Endothelial cell (in vitro differentiated cells): ENCODE measurements around the gene POR. TPM values are rescaled to one million over a fixed set of nuclear protein-coding genes. Genes with fewer than 3 reads are reported as not detected.

Experiments
- DNase-seq: peaks from one replicate; pipeline ENCODE4 v3.0.0; 2021; ENCODE audit warnings: low spot score
- H3K27ac Mint-ChIP-seq: one replicate; pipeline ENCODE4 v1.8.0; 2021; ENCODE audit warnings: mixed read lengths, inconsistent platforms; ENCODE audit not compliant: unreplicated experiment
- H3K27me3 Mint-ChIP-seq: one replicate; pipeline ENCODE4 v1.8.0; 2021; ENCODE audit warnings: mild to moderate bottlenecking, moderate library complexity, mixed read lengths, inconsistent platforms; ENCODE audit not compliant: unreplicated experiment
- H3K36me3 Mint-ChIP-seq: one replicate; pipeline ENCODE4 v1.8.0; 2021; ENCODE audit warnings: mild to moderate bottlenecking, low read depth, mixed read lengths, inconsistent platforms; ENCODE audit not compliant: unreplicated experiment
- H3K4me1 Mint-ChIP-seq: one replicate; pipeline ENCODE4 v1.8.0; 2021; ENCODE audit warnings: mild to moderate bottlenecking, mixed read lengths, inconsistent platforms; ENCODE audit not compliant: unreplicated experiment
- H3K4me3 Mint-ChIP-seq: one replicate; pipeline ENCODE4 v1.8.0; 2021; ENCODE audit warnings: mild to moderate bottlenecking, mixed read lengths, inconsistent platforms; ENCODE audit not compliant: unreplicated experiment
- H3K9me3 Mint-ChIP-seq: one replicate; pipeline ENCODE4 v1.8.0; 2021; ENCODE audit warnings: mixed read lengths, inconsistent platforms; ENCODE audit not compliant: unreplicated experiment
- CTCF ChIP-seq: fragments of 200-600 bp; sonication (generic); IDR thresholded peaks from one replicate; pipeline ENCODE4 v1.5.0; 2021; ENCODE audit warnings: antibody characterized with exemption; ENCODE audit not compliant: unreplicated experiment
- total RNA-seq: library from RNA; stranded (reverse); fragmentation: NEBNext Ultra II Directional; extraction: Animal tissue kit (Norgen Biotek cat#: 25700); gene quantifications from one replicate; pipeline ENCODE4 v1.2.1, GENCODE V29; 2021; ENCODE audit not compliant: unreplicated experiment

POR gene
- total RNA-seq, 1 donor from 2014 or later: 70.8 TPM

GRCh38 chr7:75915416-75916156, 631 bp downstream of the POR start:
- no peaks in the 10 kb centered on the region for H3K9me3 Mint-ChIP-seq
- peak overlapping the region; percentile 93 for H3K4me3 Mint-ChIP-seq
- DNase-seq: peak; percentile 10
- no peak overlapping the region for H3K27ac Mint-ChIP-seq
- TF ChIP-seq CTCF: no peak
- H3K4me1 Mint-ChIP-seq: peaks cover 8% of the 10 kb centered on the region
- no peaks in the 10 kb centered on the region for H3K36me3 Mint-ChIP-seq
- peaks cover 7% of the 10 kb centered on the region for H3K27me3 Mint-ChIP-seq

GRCh38 chr7:75916259-75916658, 1.3 kb downstream of the POR start:
- Mint-ChIP-seq H3K4me3 (peak overlapping the region; percentile 93), H3K4me1 (peaks cover 8% of the 10 kb centered on the region), H3K27me3 (peaks cover 7% of the 10 kb centered on the region), H3K9me3 (no peaks in the 10 kb centered on the region), H3K27ac (no peak overlapping the region), H3K36me3 (no peaks in the 10 kb centered on the region)
- DNase-seq: no peak
- no peak for TF ChIP-seq CTCF

- no peak for TF ChIP-seq CTCF
- no peak overlapping the region for H3K27ac Mint-ChIP-seq
Measured at GRCh38 chr7:75916685-75917634, 2.0 kb downstream of the POR start.

GRCh38 chr7:75920431-75921161, 5.6 kb downstream of the POR start:
- Mint-ChIP-seq H3K9me3 (no peaks in the 10 kb centered on the region), H3K4me3 (no peak overlapping the region), H3K27me3 (peaks cover 4% of the 10 kb centered on the region), H3K4me1 (peaks cover 3% of the 10 kb centered on the region), H3K27ac (no peak overlapping the region), H3K36me3 (no peaks in the 10 kb centered on the region)
- TF ChIP-seq CTCF: no peak
- DNase-seq: no peak

More at GRCh38 chr7:75916685-75917634, 2.0 kb downstream of the POR start:
- no peak for DNase-seq
- H3K4me3 Mint-ChIP-seq: peak overlapping the region; percentile 93
- no peaks in the 10 kb centered on the region for H3K9me3 Mint-ChIP-seq
- H3K36me3 Mint-ChIP-seq: no peaks in the 10 kb centered on the region
- H3K27me3 Mint-ChIP-seq: peaks cover 7% of the 10 kb centered on the region
- peaks cover 8% of the 10 kb centered on the region for H3K4me1 Mint-ChIP-seq
